ENCODE data around the gene KIN.

Gene KIN

DNA sequence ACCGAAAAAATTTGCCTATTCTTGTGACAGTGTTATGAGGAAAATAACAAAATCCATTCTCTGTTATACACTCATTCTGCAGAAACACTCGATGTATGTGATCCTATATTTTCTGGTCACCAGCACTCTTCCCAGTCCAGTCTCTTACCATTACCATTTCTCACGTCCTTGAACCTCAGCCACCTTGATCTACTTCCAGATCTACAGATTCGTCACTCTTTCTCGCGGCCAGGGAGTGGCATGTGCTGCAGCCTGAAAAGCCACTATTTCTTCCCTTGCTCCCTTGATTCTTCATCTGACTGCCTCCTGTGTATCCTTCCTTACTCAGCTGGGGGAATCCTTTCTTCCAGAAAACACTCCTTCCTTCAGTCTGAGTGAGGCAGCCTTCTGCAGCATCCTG lies 16.4 kb upstream of the KIN start:
- Histone ChIP-seq H3K4me1 (ENCODE audit: control insufficient read depth, insufficient read depth, low read length) (no peaks in the 10 kb centered on the region), H3K9me3 (ENCODE audit: control insufficient read depth, insufficient read depth, low read depth, low read length) (no peaks in the 10 kb centered on the region), H3K27ac (ENCODE audit: extremely low read depth, low read depth, low read length) (no peak overlapping the region), H3K4me3 (ENCODE audit: low read depth, low read length) (no peak overlapping the region), H3K36me3 (ENCODE audit: control insufficient read depth in 2 of 2, insufficient read depth in 1 of 2, low read length in 2 of 2) (peaks cover 69 to 84% of the 10 kb centered on the region in 2 experiments)
- POLR2A ChIA-PET = no interaction called here
- CTCF ChIA-PET = no interaction called here
- no peak for TF ChIP-seq ZNF362 (tag by site-specific recombination; IDR thresholded peaks at IDR 0.05)
- TF ChIP-seq, protein P1, sequence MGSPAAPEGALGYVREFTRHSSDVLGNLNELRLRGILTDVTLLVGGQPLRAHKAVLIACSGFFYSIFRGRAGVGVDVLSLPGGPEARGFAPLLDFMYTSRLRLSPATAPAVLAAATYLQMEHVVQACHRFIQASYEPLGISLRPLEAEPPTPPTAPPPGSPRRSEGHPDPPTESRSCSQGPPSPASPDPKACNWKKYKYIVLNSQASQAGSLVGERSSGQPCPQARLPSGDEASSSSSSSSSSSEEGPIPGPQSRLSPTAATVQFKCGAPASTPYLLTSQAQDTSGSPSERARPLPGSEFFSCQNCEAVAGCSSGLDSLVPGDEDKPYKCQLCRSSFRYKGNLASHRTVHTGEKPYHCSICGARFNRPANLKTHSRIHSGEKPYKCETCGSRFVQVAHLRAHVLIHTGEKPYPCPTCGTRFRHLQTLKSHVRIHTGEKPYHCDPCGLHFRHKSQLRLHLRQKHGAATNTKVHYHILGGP (tag by site-specific recombination; IDR thresholded peaks at IDR 0.05) = no peak
- TF ChIP-seq HOXD13 (CRISPR knock-in tag; IDR thresholded peaks at IDR 0.05; ENCODE audit: borderline replicate concordance) = no peak

DNA sequence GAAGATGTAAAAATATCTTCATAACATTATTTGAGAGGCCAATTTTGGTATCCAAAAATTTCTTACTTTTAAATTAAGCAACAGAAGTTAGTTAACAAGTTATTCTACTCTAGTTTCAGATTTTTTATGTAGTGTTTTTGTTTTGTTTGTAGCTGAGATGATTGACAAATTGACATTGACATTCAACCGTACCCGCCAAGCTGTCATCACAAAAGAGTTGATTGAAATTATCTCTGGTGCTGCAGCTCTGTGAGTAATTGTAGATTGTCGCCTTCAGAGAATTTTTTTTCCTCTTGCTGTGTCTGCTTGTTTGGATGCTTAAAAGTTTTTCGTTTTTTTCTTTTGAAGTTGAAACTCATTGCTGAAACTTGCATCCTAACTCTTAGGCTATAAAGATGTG lies 14.8 kb upstream of the KIN start:
- POLR2A ChIA-PET = no interaction called here
- H3K4me3 ChIP-seq (ENCODE audit: low read depth, low read length) = no peak overlapping the region
- H3K36me3 ChIP-seq (ENCODE audit: control insufficient read depth in 2 of 2, insufficient read depth in 1 of 2, low read length in 2 of 2) = peaks cover 78 to 92% of the 10 kb centered on the region in 2 experiments
- CTCF ChIA-PET = interaction anchor here (0.8 kb wide), 1 partner anchor 481 kb away, joined by 3 read pairs; no protein-coding TSS in a partner anchor
- no peaks in the 10 kb centered on the region for H3K9me3 ChIP-seq (ENCODE audit: control insufficient read depth, insufficient read depth, low read depth, low read length)
- TF ChIP-seq KLF1 (tag by site-specific recombination; IDR thresholded peaks at IDR 0.05) (no peak), SP3 (tag by site-specific recombination; IDR thresholded peaks at IDR 0.05) (no peak), ZXDB (tag by site-specific recombination; IDR thresholded peaks at IDR 0.05) (no peak), ZNF354C (tag by site-specific recombination; IDR thresholded peaks at IDR 0.05; ENCODE audit: borderline replicate concordance, low read depth) (no peak)
- H3K4me1 ChIP-seq (ENCODE audit: control insufficient read depth, insufficient read depth, low read length) = no peaks in the 10 kb centered on the region
- H3K27ac ChIP-seq (ENCODE audit: extremely low read depth, low read depth, low read length) = no peak overlapping the region

- Histone ChIP-seq H3K4me3 (ENCODE audit: low read depth, low read length) (no peak overlapping the region), H3K27ac (ENCODE audit: extremely low read depth, low read depth, low read length) (no peak overlapping the region), H3K9me3 (ENCODE audit: control insufficient read depth, insufficient read depth, low read depth, low read length) (no peaks in the 10 kb centered on the region), H3K4me1 (ENCODE audit: control insufficient read depth, insufficient read depth, low read length) (peaks cover 7% of the 10 kb centered on the region), H3K36me3 (ENCODE audit: control insufficient read depth in 2 of 2, insufficient read depth in 1 of 2, low read length in 2 of 2) (peaks cover 49 to 63% of the 10 kb centered on the region in 2 experiments)
- CTCF ChIA-PET = interaction anchor here (0.7 kb wide), 1 partner anchor 15 kb away, joined by 4 read pairs; no protein-coding TSS in a partner anchor
- POLR2A ChIA-PET = interaction anchor here (0.6 to 3.0 kb wide), 5 partner anchors 10 to 236 kb away, joined by 3 to 15 read pairs (median 5); partner anchors contain the start of genes ATP5F1C, KIN and TAF3
- TF ChIP-seq ZNF26 (tag by site-specific recombination; IDR thresholded peaks at IDR 0.05) = no peak
- no peak for TF ChIP-seq ZNF660 (tag by site-specific recombination; IDR thresholded peaks at IDR 0.05)
- TF ChIP-seq, protein P2, sequence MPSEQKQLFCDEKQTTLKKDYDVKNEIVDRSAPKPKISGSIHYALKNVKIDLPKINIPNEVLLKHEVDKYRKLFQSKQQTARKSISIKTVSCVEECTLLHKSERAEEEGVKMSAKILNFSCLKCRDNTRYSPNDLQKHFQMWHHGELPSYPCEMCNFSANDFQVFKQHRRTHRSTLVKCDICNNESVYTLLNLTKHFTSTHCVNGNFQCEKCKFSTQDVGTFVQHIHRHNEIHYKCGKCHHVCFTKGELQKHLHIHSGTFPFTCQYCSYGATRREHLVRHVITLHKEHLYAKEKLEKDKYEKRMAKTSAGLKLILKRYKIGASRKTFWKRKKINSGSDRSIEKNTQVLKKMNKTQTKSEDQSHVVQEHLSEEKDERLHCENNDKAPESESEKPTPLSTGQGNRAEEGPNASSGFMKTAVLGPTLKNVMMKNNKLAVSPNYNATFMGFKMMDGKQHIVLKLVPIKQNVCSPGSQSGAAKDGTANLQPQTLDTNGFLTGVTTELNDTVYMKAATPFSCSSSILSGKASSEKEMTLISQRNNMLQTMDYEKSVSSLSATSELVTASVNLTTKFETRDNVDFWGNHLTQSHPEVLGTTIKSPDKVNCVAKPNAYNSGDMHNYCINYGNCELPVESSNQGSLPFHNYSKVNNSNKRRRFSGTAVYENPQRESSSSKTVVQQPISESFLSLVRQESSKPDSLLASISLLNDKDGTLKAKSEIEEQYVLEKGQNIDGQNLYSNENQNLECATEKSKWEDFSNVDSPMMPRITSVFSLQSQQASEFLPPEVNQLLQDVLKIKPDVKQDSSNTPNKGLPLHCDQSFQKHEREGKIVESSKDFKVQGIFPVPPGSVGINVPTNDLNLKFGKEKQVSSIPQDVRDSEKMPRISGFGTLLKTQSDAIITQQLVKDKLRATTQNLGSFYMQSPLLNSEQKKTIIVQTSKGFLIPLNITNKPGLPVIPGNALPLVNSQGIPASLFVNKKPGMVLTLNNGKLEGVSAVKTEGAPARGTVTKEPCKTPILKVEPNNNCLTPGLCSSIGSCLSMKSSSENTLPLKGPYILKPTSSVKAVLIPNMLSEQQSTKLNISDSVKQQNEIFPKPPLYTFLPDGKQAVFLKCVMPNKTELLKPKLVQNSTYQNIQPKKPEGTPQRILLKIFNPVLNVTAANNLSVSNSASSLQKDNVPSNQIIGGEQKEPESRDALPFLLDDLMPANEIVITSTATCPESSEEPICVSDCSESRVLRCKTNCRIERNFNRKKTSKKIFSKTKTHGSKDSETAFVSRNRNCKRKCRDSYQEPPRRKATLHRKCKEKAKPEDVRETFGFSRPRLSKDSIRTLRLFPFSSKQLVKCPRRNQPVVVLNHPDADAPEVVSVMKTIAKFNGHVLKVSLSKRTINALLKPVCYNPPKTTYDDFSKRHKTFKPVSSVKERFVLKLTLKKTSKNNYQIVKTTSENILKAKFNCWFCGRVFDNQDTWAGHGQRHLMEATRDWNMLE (tag by site-specific recombination; conservative IDR thresholded peaks at IDR 0.05; ENCODE audit: low read depth) = no peak
- TF ChIP-seq ZSCAN16 (tag by site-specific recombination; IDR thresholded peaks at IDR 0.05) = no peak
- TF ChIP-seq ZNF701 (tag by site-specific recombination; IDR thresholded peaks at IDR 0.05) = no peak
- TF ChIP-seq ZEB2 (tag by site-specific recombination; IDR thresholded peaks at IDR 0.05) = no peak
- TF ChIP-seq ZNF138 (tag by site-specific recombination; IDR thresholded peaks at IDR 0.05; ENCODE audit: borderline replicate concordance) = no peak
- no peak for TF ChIP-seq OVOL3 (tag by site-specific recombination; IDR thresholded peaks at IDR 0.05)
These were observed 9.8 kb upstream of the KIN start for GRCh38 chr10:7797582-7797981.
